ENCODE data around the gene GLI3. TPM values are rescaled to one million over a fixed set of nuclear protein-coding genes. Genes with fewer than 3 reads are reported as not detected.

The GLI3 gene
- total RNA-seq, 1 experiment from 2014 or later = not detected

DNA sequence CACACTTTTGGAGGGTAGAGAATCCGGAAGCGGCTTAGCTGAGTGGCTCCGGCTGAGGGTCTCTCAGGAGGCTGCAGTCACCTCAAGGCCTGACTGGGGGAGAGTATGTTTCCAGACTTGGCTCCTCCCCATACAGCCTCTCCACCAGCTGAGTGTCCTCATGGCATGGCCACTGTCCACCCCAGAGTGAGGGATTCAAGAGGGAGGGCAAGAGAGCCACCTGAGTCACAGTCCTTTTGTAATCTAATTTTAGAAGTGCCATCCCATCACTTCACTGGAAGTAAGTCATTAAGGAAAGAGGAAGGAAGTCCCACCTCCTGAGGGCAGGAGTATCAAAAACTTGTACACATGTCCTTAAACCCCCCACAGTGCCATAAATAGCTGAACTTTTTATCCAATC, 134.0 kb downstream of the GLI3 start:
- POLR2A ChIA-PET (ENCODE audit: unreplicated experiment) = no interaction called here
- no peak overlapping the region for H3K4me2 ChIP-seq
- H3F3A ChIP-seq (ENCODE audit: insufficient read depth, low read depth) = no peaks in the 10 kb centered on the region
- H3K36me3 ChIP-seq (ENCODE audit: low read depth) = no peaks in the 10 kb centered on the region
- intact Hi-C loops (cut with micrococcal nuclease; ENCODE audit: unreplicated experiment) = no loop called here
- CTCF ChIA-PET = no interaction called here
- no peak overlapping the region for H2AFZ ChIP-seq
- TF ChIP-seq EZH2 (IDR thresholded peaks at IDR 0.05; ENCODE audit: low read depth) (no peak), CTCF (conservative IDR thresholded peaks at IDR 0.05) (no peak)
- no peak for DNase-seq
- H3K4me3 ChIP-seq = no peak overlapping the region
- H3K4me1 ChIP-seq (replicated peaks; ENCODE audit: insufficient read depth) = no peaks in the 10 kb centered on the region
- no peaks in the 10 kb centered on the region for H3K79me2 ChIP-seq (ENCODE audit: low read depth)
- H3K27ac ChIP-seq = no peak overlapping the region
- no peaks in the 10 kb centered on the region for H3K9me2 ChIP-seq (ENCODE audit: insufficient read depth)
- peaks cover 75% of the 10 kb centered on the region for H3K27me3 ChIP-seq (ENCODE audit: insufficient read depth, low read depth)
- no peaks in the 10 kb centered on the region for H4K20me1 ChIP-seq (ENCODE audit: insufficient read depth)
- BruUV-seq (replicated peaks) = no TSS peak
- H3K9me3 ChIP-seq (ENCODE audit: insufficient read depth, low read depth) = no peaks in the 10 kb centered on the region

DNA sequence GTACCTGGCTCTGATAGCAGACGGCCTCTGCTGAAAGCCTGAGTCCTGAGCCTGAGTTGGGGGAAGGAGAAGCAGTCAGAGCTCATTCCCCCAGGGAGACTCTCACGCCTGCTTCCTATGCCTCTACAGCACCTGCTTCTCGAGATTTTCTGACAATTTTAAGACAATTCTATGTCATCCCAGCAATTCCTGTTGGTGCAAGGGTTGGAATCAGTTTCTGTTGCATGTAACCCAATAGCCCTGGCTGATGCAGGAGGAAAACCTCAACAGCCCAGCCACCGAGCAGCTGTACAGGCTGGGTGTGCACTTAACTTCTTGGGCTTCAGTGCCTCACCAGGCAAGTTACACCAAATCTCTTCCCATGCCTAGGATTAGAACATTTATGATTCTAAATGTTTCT, 134.7 kb downstream of the GLI3 start:
- no peaks in the 10 kb centered on the region for H3K4me1 ChIP-seq (replicated peaks; ENCODE audit: insufficient read depth)
- no peak overlapping the region for H3K27ac ChIP-seq
- BruUV-seq (replicated peaks) = no TSS peak
- H4K20me1 ChIP-seq (ENCODE audit: insufficient read depth) = no peaks in the 10 kb centered on the region
- H3K27me3 ChIP-seq (ENCODE audit: insufficient read depth, low read depth) = peaks cover 75% of the 10 kb centered on the region
- DNase-seq = no peak
- TF ChIP-seq CTCF (conservative IDR thresholded peaks at IDR 0.05) = no peak
- no peak for TF ChIP-seq EZH2 (IDR thresholded peaks at IDR 0.05; ENCODE audit: low read depth)
- ChIA-PET CTCF (no interaction called here), POLR2A (ENCODE audit: unreplicated experiment) (no interaction called here)
- H3K9me2 ChIP-seq (ENCODE audit: insufficient read depth) = no peaks in the 10 kb centered on the region
- H3K4me2 ChIP-seq = no peak overlapping the region
- no peak overlapping the region for H2AFZ ChIP-seq
- intact Hi-C loops (cut with micrococcal nuclease; ENCODE audit: unreplicated experiment) = no loop called here
- H3F3A ChIP-seq (ENCODE audit: insufficient read depth, low read depth) = no peaks in the 10 kb centered on the region
- H3K9me3 ChIP-seq (ENCODE audit: insufficient read depth, low read depth) = no peaks in the 10 kb centered on the region
- H3K4me3 ChIP-seq = no peak overlapping the region
- H3K79me2 ChIP-seq (ENCODE audit: low read depth) = no peaks in the 10 kb centered on the region
- no peaks in the 10 kb centered on the region for H3K36me3 ChIP-seq (ENCODE audit: low read depth)

- H3K4me1 ChIP-seq (replicated peaks; ENCODE audit: insufficient read depth) = no peaks in the 10 kb centered on the region
- no peaks in the 10 kb centered on the region for H3K36me3 ChIP-seq (ENCODE audit: low read depth)
- TF ChIP-seq EZH2 (IDR thresholded peaks at IDR 0.05; ENCODE audit: low read depth) (no peak), CTCF (conservative IDR thresholded peaks at IDR 0.05) (no peak)
- H3K9me3 ChIP-seq (ENCODE audit: insufficient read depth, low read depth) = no peaks in the 10 kb centered on the region
- no peaks in the 10 kb centered on the region for H3K9me2 ChIP-seq (ENCODE audit: insufficient read depth)
- intact Hi-C loops (cut with micrococcal nuclease; ENCODE audit: unreplicated experiment) = no loop called here
- H2AFZ ChIP-seq = no peak overlapping the region
- H3K79me2 ChIP-seq (ENCODE audit: low read depth) = no peaks in the 10 kb centered on the region
- H4K20me1 ChIP-seq (ENCODE audit: insufficient read depth) = no peaks in the 10 kb centered on the region
- H3K4me3 ChIP-seq = no peak overlapping the region
- BruUV-seq (replicated peaks) = no TSS peak
- no peak for DNase-seq
- peaks cover 76% of the 10 kb centered on the region for H3K27me3 ChIP-seq (ENCODE audit: insufficient read depth, low read depth)
- H3K4me2 ChIP-seq = no peak overlapping the region
- H3K27ac ChIP-seq = no peak overlapping the region
- no peaks in the 10 kb centered on the region for H3F3A ChIP-seq (ENCODE audit: insufficient read depth, low read depth)
- CTCF ChIA-PET = no interaction called here
- POLR2A ChIA-PET (ENCODE audit: unreplicated experiment) = no interaction called here
These were observed 136.9 kb downstream of the GLI3 start for GRCh38 chr7:42100156-42100508.
